LHCN-M2 (cell line): Measurements from ENCODE around the gene KCNMB1. TPM values are rescaled to one million over a fixed set of nuclear protein-coding genes. Genes with fewer than 3 reads are reported as not detected.

ENCODE experiments used
- DNase-seq: peaks from one replicate; pipeline ENCODE4 v3.0.0-alpha.2; 2012; ENCODE audit warnings: low read depth
- total RNA-seq: library from RNA; depleted of rRNA; stranded (reverse); fragments of >200 nt; gene quantifications from 2 replicates; pipeline ENCODE4 v1.2.3, GENCODE V29; 2014

KCNMB1 gene
- total RNA-seq, 1 experiment from 2014 or later: not detected

- DNase-seq: no peak
Observed at GRCh38 chr5:170414786-170415185, 25.6 kb upstream of the KCNMB1 start.

GRCh38 chr5:170413897-170414296, 24.7 kb upstream of the KCNMB1 start:
- no peak for DNase-seq

- no peak for DNase-seq
Observed at GRCh38 chr5:170411100-170411499, 21.9 kb upstream of the KCNMB1 start.

GRCh38 chr5:170410401-170410800, 21.2 kb upstream of the KCNMB1 start:
- DNase-seq: no peak

- DNase-seq: no peak
Observed at GRCh38 chr5:170408877-170409660, 19.9 kb upstream of the KCNMB1 start.

GRCh38 chr5:170408226-170408625, 19.1 kb upstream of the KCNMB1 start:
- no peak for DNase-seq

- no peak for DNase-seq
Observed at GRCh38 chr5:170407062-170407461, 17.9 kb upstream of the KCNMB1 start.

GRCh38 chr5:170405817-170406216, 16.6 kb upstream of the KCNMB1 start:
- no peak for DNase-seq

- DNase-seq: no peak
Observed at GRCh38 chr5:170404398-170404797, 15.2 kb upstream of the KCNMB1 start.

- DNase-seq: no peak
Observed at GRCh38 chr5:170403675-170404074, 14.5 kb upstream of the KCNMB1 start.

- DNase-seq: no peak
Observed at GRCh38 chr5:170402508-170402907, 13.3 kb upstream of the KCNMB1 start.

- DNase-seq: no peak
Observed at GRCh38 chr5:170397059-170397458, 7.9 kb upstream of the KCNMB1 start.

- DNase-seq: no peak
Observed at GRCh38 chr5:170393958-170394357, 4.8 kb upstream of the KCNMB1 start.

- DNase-seq: no peak
Observed at GRCh38 chr5:170393235-170393634, 4.1 kb upstream of the KCNMB1 start.

- no peak for DNase-seq
Observed at GRCh38 chr5:170390472-170390871, 1.3 kb upstream of the KCNMB1 start.

GRCh38 chr5:170389550-170389892, 354 bp upstream of the KCNMB1 start:
- no peak for DNase-seq

GRCh38 chr5:170387775-170388639, 1.2 kb downstream of the KCNMB1 start:
- no peak for DNase-seq

GRCh38 chr5:170386743-170387395, 2.3 kb downstream of the KCNMB1 start:
- DNase-seq: no peak

- no peak for DNase-seq
Observed at GRCh38 chr5:170383227-170383626, 5.9 kb downstream of the KCNMB1 start.

- no peak for DNase-seq
Observed at GRCh38 chr5:170382790-170383189, 6.4 kb downstream of the KCNMB1 start.

- DNase-seq: no peak
Observed at GRCh38 chr5:170380361-170380951, 8.7 kb downstream of the KCNMB1 start.

- DNase-seq: no peak
Observed at GRCh38 chr5:170378740-170379139, 10.4 kb downstream of the KCNMB1 start.
